ENCODE results near the gene ARID2.

The ARID2 gene

DNA sequence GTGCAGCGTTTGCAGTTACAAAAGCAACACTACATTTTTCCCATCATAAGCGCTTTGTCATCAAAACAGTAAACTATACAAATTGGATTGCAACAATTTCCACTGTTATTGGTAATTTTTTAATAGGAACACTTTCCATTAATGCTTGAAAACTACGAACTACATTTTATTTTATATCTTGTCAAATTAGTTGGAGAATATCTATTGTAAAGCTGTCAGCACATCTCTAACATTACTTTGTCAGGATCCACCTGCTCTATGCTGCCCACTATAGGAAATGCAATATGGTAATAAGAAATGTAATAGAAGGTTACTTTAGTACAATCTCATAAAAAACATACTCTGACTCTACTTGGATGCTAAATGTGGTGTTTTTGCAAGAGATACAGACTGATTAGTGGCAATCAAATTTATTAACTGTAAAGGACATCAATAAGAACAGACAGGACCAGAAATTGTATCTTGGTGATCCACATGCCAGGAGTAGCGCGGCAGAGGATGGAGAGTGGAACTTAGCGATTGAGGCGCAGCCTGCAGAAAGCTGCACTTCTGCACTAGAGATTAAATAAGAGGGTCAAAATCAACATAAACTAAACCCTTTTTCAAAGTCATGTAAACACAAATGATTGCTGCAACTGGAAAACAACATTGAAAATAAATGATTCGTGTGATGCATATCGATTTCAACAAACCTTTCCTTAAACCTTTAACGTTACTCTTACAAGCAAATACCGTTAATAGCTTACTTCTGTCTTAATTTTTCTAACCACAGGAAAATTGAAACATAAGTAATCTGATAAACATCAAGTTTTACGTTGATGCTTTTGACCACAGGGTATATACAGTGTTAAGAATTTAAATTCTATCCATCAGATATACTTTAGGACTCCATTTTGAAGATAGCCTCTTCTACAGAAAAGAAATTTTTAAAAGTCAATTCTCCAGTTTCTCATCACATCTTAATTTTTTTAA lies 3.6 kb upstream of the ARID2 start:
- DNase-seq: peak; percentile 68 to 80 (median 70)

GRCh38 chr12:45726603-45727300 lies 2.8 kb upstream of the ARID2 start:
- DNase-seq: peak in 2 of 3 experiments; percentile 74 to 88

- DNase-seq: peak; percentile 97 to 99 (median 97)
These were observed 2.1 kb upstream of the ARID2 start for GRCh38 chr12:45727301-45727979.

- DNase-seq: peak in 1 of 3 experiments; percentile 51
These were observed 1.4 kb upstream of the ARID2 start for GRCh38 chr12:45727980-45728629.

DNA sequence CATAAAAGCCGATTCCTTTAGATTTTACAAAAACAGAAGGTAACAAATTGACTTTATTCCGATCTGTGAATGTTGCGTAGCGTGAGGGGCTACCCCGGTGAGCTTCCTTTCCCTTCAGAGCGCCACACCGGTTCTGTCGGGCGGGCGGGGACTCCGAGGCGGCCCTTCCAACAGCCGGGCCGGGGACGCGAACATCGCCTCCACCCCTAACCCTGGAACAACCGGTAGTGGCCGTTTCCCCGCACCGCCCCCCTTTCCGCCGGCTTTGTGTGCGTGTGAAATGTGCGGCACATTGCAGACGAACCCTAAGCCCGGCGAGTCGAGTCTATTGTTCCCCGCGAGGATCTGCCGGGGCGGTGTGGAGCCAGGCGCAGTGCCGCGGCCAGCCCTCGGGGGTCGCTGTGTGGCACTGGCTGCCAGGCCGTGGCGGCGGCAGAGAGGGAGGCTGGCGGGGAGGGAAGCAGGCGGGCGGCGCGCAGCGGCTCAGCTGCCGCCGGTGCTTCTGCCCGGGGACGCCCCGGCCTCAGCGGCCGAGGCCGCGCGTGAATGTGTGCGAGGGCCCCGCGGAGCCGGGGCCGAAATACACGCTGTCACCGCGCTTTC lies 775 bp upstream of the ARID2 start:
- DNase-seq: peak; percentile 96 to 99 (median 98)

DNA sequence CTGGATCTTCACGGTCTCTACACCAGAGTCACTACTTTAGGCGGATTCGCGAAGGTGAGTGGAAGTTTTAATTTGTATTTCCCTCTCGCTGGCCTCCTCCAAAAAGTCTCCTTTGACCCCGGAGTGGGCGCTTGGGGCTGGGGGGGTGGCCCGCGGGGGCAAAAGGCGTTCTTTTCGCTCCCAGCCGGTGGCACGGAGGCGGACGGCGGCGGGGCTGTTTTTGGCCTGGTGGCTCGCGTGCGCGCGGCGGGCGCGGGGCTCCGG lies 510 bp downstream of the ARID2 start:
- DNase-seq: peak in 1 of 3 experiments; percentile 67

DNA sequence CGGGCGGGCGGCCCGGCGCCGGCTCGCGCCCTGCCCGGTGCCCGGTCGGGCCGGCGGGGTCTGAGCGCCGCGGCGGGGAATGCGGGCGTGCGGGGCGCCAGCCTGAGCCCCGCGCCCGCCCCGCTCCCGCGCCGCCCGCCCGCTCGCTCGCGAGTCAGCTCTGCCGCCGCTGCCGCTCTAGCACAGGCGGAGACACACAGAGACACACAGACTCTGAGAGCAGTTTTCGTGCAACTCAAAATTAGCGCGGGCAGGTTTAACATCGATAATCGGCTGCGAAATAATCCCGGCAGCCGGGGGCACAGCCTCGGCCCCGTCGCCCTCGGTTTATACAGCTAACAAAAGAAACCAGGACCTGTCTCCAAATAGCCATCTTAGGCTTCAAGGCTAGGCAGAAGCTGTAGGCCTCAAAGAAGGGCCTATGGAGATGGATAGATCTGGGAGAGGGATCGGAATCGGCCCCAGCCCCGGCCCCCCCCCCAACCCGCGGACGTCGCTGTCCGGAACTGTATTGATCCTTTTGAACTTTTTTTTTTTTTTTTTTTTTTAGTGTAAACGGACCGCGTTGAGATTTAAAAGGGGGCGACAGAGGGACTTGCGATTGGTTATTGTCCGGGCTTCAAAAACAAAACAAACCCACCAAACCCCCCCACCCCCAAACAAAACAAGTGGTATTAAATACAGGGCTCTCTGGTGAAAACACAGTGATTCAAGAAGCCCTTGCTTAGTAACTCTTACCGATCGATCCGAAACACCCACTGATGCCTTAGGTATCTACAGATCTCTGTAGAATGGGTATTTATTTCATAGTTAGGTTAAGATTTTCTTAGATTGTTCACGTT lies 1.1 kb downstream of the ARID2 start:
- peak; percentile 67 to 89 (median 83) for DNase-seq

DNA sequence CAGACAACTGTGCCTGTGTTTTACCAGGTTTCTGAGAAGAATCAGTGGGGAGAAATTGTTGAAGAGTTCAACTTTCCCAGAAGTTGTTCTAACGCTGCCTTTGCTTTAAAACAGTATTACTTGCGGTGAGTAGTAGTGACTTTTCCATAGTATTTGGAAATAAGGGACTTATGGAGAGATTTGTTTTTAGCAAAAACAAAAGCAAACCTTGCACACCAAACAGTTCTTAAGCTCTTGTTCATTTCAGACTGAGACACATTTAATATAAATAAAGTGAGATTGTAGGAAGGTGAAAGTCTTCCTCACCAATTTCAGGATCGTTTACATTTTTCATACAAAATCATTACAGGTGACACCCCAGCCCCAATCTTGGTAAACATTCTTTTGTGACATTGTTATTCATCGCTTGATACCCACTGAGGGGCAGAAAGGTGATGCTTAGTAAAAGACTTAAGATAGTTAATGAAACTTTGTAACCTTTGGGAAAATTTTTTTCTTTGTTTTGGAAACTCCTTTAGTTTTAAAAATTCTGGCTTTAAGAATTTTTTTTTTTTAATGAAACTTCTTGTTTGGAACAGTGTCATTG lies 1.8 kb downstream of the ARID2 start:
- DNase-seq: no peak

DNA sequence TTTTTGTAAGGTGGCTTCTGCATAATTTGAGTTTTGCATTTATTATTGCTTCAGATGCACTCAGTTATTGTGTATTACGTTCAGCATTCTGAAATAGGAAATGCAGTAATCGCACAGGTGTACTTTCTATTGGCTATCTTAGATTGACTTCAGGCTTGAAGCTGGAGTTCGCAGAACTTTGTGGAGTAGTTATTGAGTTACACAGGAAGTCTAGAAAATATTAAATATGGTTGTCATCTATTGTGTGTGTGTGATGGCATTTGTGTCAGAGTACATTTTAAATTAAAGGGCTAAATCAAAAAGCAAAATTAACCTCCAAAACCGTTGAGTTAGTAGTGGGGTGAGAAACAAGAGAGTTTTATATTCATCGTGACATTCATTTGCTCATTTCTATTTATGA lies 2.7 kb downstream of the ARID2 start:
- DNase-seq: peak in 1 of 3 experiments; percentile 32

GRCh38 chr12:45732936-45733335 lies 3.4 kb downstream of the ARID2 start:
- DNase-seq: peak in 1 of 3 experiments; percentile 22

DNA sequence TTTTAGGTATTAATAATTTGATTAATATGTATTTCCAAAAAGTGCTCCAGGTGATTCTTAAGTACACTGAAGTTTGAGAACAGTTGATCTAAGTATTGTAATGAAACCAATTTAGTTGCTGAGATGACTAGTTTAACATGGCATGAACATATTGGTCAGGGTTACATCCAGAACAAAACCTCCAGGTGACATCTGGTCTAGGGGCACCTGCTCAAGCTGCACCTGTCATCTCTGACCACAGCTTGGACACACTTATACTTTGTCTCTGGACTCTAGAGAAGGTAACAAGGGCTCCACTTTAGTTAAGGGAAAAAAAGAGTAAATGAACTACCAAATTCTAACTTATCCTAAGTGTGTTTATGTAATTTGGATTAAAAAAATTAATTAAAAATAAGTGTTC lies 8.1 kb downstream of the ARID2 start:
- no peak for DNase-seq

DNA sequence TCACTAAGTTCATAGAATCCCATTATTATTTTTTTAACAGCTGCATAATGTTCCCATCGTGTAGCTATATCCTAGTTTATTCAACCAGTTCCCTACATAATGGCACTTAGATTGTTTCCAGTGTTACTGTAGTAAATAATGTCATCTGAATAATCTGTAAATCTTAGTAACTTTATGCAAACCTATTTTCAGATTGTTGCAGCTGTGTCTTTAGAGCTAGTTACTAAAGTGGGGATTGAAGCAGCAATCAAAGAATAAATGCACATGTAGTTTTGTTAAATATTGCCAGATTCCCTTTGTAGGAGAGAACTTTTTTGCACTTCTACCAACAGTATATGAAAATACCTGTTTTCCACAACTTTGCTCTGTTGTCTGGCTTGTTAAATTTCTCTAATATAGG lies 13.1 kb downstream of the ARID2 start:
- no peak for DNase-seq

GRCh38 chr12:45743247-45743646 lies 13.7 kb downstream of the ARID2 start:
- DNase-seq: no peak

DNA sequence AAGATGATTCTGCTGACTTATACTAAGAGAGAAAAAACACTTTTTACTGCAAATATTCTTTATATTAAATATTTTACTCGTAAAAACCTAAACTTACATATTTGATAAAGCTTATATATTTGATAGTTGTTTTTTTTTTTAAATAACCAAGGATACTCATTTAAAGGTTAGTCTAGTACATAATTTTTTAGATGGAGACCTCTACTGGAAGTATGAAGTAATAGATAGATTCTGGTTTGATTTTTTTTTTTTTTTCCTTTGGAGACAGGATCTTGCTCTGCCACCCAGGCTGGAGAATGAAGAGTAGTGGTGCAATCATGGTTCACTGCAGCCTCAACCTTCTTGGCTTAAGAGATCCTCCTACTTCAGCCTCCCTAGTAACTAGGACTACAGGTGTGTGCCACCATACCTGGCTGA lies 16.4 kb downstream of the ARID2 start:
- DNase-seq: peak in 1 of 3 experiments; percentile 23

DNA sequence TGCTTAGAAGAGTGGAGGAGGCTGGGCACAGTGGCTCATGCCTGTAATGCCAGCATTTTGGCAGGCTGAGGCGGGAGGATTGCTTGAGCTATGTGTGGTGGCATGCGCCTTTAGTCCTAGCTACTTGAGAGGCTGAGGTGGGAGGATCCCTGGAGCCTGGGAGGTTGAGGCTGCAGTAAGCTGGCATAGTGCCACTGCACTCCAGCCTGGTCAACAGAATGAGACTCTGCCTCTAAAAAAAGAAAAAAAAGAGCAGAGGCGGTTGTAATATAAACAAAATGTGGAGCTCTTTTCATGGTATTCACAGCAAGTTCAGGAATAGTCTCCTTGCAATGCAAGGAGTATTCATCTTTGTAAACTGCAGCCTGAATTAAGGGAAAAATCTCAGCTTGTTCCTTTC lies 27.2 kb downstream of the ARID2 start:
- DNase-seq: no peak

DNA sequence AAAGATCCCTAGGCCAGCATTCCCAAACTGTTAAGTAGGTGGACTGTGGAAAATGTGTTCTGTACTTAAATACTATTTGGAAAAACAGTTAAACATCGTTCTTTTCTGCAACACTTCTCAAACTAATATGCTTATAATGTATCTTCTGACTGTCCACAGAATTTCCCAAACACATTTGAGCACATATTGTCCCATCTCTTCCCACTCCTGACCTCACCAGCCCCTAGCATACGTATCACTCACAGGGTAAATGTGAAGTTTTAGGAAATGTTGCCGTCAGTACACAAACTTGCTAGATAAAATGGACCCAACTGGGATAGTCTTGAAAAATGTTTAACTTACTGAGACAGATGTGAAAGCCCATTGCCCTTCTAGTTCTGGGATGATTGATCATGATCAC lies 27.7 kb downstream of the ARID2 start:
- DNase-seq: no peak

GRCh38 chr12:45760333-45760732 lies 30.8 kb downstream of the ARID2 start:
- no peak for DNase-seq

DNA sequence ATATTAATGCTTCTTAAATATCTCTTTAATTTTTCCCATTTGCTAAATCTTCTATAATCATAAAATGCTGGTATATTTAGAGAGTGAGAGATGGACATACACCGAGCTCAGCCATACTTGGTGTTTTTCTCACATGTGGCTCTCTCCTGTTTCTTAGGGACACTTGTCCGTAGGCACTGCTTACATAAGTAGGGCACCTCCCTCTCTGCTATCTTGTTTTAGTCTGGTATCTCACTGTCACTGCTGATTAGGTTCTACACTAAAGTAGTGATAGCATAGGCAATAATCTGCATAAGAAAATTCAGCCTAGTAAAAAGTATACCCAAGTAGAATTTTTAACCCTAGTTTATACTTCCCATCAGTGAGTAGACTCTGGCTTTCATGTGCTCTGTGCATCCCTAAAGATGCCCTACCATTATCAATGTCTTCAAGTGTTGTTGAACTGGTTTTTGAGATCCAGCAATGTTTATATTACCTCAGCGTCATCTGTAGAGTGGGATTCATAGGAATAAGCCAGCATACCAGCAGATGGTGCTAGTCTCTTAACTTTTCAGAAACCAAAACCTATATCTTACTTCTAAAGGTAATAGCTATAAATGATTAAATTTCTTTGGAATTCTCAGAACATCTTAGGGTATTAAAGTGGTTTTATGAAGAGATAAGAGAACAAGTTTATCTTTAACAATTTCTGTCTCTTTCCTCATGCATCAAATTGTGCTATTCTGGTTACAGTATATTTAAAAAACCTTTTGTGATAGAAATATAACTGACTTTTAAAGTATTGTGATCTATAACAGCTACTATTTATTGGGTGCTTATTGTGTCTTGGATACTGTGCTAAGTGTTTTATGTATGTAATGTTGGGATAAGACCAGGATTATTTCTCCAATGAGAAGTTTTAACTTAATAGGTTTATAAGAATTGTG lies 32.9 kb downstream of the ARID2 start:
- peak; percentile 7 to 77 (median 22) for DNase-seq

- DNase-seq: no peak
These were observed 33.9 kb downstream of the ARID2 start for GRCh38 chr12:45763381-45763780.

- no peak for DNase-seq
These were observed 38.7 kb downstream of the ARID2 start for GRCh38 chr12:45768194-45768593.

Measured in NCI-H1417 (cell line).